ENCODE measurements around the gene FBXL20.
A peak's percentile ranks its signal among the peaks of the same experiment; 100 is the strongest.

DNA sequence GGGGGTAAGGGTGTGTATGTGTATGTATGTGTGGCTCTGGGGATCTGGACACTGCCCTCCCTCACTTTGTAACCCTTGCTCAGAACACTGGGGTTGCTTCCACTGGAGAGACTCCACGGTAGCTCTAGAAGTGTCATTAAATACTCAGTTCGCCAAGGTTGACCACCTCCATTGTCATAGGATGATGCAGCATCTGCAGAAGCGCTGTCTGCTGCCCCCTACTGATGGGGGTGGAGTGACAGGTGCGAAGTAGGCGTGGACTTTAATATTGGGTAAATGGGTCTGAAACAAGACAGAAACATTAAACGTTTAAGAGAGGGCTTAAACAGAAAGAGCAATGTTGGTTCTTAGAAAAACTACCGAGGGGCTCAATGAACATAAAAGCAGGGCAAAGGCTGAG lies 140.1 kb downstream of the FBXL20 start:
- no peak for TF ChIP-seq EZH2 (IDR thresholded peaks at IDR 0.05; ENCODE audit: borderline replicate concordance, low read length)
- TF ChIP-seq, protein P1, sequence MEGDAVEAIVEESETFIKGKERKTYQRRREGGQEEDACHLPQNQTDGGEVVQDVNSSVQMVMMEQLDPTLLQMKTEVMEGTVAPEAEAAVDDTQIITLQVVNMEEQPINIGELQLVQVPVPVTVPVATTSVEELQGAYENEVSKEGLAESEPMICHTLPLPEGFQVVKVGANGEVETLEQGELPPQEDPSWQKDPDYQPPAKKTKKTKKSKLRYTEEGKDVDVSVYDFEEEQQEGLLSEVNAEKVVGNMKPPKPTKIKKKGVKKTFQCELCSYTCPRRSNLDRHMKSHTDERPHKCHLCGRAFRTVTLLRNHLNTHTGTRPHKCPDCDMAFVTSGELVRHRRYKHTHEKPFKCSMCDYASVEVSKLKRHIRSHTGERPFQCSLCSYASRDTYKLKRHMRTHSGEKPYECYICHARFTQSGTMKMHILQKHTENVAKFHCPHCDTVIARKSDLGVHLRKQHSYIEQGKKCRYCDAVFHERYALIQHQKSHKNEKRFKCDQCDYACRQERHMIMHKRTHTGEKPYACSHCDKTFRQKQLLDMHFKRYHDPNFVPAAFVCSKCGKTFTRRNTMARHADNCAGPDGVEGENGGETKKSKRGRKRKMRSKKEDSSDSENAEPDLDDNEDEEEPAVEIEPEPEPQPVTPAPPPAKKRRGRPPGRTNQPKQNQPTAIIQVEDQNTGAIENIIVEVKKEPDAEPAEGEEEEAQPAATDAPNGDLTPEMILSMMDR (IDR thresholded peaks at IDR 0.05; ENCODE audit: low read length): peak; percentile 66

Data from OCI-LY1 (cell line).